GM20431 (cell line): ENCODE data around the gene CDC25B.
"Not testable (repeated sequence)": the region's sequence is repeated elsewhere in the genome, so short reads cannot be mapped to it uniquely, and the experiment has no call there.

Experiments used
- in situ Hi-C: fragments of 300-500 bp; cut with MseI, MboI; formaldehyde crosslinking; loops from one replicate; pipeline ENCODE4 v1.15.0; 2020; ENCODE audit warnings: low sequenced_read_pairs; ENCODE audit not compliant: unreplicated experiment

The CDC25B gene

DNA sequence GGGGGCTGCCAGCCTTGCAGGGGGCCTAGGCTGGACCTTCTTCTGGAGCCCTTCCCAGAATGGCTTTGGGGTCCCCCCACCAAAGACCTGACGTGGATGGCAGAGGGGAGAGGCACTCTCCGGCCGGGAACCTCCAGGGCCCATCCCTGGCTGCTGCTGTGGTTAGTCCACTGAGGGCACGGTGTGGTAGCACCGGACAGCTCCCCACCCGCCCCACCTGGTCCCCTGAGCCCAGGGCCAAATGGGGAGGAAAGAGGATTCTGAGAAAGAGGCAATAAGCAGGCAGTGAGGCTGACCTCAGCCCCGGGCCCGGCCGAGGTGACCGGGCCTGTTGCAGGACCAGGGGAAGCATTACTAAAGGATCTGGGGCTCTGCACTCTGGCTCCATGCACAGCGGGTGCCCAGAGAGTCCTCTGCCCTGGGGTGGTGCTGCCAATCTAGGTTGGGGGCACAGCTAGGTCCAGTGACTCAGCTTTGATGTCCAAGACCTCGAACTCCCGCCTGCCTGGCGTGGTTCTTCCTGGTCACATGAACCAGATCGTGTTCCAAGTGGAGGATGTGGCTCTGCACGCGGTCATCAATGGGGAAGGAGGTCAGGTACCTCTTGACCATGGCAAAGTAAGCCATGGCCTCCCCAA, 11.8 kb upstream of the CDC25B start:
- in situ Hi-C loops = no loop called here

DNA sequence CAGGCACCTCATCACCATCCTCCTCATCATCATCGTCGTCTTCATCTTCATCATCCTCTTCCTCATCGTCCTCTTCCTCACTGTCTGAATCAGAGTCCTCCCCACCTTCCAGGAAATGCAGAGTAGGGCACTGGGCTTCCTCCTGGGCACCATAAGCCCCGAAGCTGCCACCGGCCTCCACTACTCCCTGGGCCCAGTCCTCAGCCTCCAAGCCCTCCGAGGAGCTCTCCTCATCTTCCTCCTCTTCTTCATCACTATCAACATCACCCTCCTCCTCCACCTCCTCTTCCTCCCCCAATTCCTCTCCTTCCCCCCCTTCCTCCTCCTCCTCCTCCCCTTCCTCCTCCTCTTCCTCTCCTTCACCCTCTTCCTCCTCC, 11.3 kb upstream of the CDC25B start:
- in situ Hi-C loops = no loop called here

DNA sequence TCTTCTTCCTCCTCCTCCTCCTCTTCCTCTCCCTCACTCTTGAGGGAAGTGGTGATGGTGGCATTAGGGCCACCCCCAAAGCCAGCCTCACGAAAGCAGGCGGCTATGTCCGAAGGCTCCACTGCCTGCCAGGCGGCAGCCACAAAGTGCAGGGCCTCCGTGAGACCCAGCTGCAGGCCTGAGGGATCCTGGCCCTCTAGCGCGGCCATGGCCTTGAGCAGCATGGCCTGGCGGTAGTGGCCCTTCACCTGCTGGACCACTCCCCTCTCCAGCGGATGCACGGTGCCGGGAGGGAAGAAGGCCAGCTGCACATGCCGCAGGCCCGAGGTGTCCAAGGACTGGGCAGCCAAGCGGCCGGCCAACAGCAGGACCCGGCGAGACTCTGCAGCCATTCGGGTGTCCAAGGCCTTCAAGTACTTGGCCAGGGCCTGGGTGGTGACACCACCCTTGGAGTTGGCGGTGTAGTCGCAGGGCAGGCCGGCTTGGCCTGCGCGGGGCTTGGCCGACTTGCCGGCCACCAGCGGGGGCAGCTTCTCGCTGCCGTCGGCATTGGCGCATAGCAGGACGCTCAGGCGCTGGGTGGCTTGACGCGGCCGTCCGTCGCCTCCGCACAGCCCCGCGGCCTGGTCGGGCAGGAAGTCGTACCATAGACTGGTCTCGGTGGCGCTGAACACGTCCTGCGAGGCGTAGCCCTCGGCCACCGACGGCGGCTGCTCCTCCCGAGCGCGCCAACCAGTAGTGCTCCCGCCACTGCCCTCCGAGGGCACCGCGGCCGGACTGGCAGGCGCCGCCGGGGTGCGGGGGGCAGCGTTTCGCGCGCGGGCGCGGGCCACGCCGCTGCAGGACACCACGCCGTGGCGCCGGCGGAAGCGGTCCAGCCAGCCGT, 10.6 kb upstream of the CDC25B start:
- in situ Hi-C loops = no loop called here

DNA sequence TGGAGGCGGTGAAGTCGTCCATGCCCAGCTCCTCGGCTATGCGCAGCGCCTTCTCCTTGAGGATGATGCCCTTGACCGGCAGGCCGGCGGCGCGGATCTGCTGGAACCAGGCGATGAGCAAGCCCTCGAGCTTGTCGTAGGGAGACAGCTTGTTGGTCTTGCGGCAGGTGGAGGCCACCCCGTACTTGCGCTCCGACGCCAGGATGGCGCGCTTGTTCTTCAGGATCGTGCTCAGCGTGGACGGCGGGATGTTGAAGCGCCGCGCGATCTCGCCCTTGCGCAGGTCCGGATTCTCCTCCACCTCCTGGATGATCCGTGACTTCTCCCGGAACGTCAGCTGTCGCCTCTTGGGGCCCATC, 10.0 kb upstream of the CDC25B start:
- in situ Hi-C loops = no loop called here

DNA sequence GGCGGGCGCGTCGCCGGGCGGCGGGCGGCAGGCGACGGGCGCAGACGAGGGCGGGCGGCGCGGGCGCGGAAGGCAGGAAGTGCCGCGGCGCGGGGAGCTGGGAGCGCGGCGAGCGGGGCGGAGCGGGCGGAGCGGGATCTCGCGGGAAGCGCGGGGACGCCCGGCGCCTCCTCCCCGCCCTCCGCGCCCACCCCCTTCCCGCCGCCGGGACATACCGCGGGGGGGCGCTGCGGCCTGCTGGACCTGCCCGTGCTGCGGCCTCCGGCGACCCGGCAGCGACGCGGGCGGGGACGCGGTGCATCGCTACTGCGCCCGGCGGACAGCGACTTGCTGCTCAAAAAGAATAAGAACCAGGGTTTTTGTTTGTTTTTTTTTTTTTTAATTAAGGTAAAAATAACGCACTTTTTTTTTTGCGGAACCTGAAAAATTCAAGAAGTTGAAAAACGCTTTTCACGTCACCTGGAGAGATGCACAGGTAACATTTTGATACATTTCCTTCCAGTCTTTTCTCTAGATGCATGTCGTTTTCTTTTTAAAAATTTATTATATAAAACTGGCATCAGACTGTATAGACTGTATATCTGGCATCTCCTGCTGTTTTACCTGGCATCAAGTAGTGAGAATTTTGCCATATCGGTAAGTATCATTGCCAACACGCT, 9.3 kb upstream of the CDC25B start, which contains the start of gene CENPB:
Gene CENPB (minus strand): TSS at position 76 of the 659 bp plus-strand sequence. CDS start 257 bp downstream, outside the sequence.
- in situ Hi-C loops = no loop called here

DNA sequence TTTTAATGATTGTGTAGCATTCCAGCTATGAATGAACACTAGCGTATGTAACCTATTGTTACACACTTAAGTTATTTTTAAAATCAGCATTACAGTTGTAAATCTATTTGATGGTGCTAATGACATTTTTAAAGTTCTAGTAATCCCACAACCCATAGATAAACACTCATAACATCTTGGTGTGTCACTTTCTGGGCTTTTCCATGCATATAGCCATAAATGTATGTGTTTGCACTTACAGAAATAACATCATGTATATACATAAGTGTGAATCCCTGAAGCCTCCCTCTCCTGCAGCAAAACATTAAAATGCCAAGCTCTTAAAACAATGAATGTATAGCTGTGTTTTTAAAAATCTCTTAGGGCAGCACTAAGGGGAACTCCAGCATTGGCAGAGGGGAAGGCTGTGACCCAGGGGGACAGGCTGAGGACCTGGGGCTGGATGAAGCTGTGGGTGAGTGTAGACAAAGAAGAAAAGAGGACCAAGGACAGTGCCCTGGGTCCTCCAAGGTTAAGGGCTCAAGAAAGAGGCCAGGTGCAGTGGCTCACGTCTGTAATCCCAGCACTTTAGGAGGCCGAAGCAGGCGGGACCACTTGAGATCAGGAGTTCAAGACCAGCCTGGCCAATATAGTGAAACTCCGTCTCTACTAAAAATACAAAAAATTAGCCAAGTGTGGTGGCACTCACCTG, 8.6 kb upstream of the CDC25B start:
- in situ Hi-C loops = no loop called here

DNA sequence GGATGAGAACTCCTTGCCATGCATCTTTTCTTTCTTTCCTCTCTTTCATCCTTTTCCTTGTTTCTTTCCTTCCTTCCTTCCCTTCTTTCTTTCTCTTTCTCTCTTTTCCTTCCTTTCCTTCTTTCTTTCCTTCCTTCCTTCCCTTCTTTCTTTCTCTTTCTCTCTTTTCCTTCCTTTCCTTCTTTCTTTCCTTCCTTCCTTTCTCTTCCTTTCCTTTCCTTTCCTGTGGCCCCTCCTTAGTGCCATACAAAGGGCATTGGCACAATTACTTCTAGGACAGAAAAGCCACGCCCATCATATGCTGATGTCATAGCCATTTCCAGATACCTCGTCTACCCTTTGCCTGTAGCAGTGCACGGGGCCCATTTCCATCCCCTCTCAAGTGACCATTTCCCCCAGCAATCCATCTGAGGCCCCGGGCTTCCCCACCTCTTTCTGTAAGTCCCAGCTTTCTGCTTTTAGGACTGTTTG, 7.4 kb upstream of the CDC25B start:
- in situ Hi-C loops = no loop called here

DNA sequence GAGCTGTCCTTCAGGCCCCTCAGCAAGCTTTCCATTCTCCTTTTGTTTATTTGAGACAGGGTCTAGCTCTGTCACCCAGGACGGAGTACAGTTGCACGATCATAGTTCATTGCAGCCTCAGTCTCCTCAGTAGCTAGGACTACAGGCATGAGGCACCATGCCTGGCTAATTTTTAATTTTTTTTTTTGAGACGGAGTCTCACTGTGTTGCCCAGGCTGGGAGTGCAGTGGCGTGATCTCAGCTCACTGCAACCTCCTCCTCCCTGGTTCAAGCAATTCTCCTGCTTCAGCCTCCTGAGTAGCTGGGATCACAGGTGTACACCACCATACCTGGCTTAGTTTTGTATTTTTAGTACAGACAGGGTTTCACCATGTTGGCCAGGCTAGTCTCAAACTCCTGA, 6.9 kb upstream of the CDC25B start:
- in situ Hi-C loops = not testable (repeated sequence)

DNA sequence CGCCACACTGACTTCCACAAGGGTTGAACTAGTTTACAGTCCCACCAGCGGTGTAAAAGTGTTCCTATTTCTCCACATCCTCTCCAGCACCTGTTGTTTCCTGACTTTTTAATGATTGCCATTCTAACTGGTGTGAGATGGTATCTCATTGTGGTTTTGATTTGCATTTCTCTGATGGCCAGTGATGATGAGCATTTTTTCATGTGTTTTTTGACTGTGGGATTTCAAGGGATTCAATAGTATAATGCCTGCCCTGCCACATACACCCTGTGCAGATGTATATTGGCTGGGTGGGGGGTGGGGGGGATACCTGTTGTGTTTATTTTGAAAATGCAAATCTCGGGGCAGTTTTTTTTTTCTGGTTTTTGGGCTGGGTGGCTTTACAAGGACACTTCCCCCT, 1.9 kb upstream of the CDC25B start:
- in situ Hi-C loops = not testable (repeated sequence)

DNA sequence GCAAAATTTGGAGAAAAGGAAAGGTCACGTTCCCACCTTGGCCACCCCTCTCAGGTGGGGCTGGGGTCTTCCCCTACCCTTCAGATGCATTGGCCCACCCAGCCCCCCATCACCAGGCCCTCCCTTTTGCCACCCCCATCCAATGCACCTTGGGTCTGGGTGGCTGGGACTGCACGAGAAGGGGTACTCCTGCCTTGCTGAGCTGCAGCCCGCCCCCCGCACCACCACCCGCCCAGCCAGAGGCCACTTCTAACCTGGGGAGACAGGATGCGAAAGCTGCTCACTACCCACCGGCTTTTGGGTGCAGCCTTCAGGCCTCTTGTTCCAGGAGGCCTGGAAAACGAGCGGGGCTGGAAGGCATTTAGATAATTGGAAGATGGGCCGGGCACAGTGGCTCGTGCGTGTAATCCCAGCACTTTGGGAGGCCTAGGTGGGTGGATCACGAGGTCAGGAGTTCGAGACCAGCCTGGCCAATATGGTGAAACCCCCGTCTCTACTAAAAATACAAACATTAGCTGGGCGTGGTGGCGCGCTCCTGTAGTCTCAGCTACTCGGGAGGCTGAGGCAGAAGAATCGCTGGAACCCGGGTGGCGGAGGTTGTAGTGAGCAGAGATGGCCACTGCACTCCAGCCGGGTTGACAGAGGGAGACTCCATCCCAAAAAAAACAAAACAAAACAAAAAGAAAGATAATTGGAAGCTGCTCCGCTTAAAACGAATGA, 1.2 kb upstream of the CDC25B start:
- in situ Hi-C loops = no loop called here

DNA sequence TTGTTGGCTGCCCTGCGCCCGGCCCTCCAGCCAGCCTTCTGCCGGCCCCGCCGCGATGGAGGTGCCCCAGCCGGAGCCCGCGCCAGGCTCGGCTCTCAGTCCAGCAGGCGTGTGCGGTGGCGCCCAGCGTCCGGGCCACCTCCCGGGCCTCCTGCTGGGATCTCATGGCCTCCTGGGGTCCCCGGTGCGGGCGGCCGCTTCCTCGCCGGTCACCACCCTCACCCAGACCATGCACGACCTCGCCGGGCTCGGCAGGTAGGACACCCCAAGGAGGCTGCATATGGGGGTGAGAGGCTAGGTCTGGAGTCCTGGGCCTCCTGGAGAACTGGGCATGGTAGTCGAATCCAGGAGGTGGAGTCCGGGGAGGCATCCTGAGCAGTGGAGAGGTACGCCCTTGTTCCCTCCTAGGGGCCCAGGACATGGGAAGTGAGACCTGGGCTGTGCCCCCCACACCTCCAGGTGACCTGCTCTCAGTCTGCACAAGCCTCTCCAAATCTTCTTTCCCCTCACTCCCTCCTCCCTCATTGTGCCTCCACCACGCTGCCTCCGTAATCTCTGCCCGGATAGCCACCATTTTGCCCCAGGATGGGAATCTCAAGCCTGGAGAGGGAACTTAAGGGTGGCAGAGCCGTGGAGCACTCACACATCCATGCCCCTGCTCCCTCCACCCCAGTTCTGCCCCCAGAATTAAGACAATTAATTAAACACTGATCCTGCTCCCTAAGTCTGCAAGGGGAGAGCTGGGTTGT, 541 bp downstream of the CDC25B start:
- in situ Hi-C loops = no loop called here

DNA sequence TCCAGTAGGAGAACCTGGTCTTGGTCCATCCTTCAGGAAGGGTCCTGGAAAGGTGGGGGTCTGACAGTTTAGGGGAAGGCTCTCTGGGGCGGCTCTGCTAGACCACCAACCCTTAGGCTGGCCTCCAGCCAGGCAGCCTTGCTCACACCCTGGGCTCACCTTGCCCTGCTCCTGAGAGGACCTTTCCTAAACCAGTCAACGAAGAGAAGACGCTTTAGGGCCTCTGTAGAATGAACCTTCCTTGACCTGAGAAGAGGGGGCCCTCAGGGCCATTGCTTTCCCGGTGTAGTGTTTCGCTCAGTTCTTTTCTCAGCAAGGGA, 1.1 kb downstream of the CDC25B start:
- in situ Hi-C loops = no loop called here

DNA sequence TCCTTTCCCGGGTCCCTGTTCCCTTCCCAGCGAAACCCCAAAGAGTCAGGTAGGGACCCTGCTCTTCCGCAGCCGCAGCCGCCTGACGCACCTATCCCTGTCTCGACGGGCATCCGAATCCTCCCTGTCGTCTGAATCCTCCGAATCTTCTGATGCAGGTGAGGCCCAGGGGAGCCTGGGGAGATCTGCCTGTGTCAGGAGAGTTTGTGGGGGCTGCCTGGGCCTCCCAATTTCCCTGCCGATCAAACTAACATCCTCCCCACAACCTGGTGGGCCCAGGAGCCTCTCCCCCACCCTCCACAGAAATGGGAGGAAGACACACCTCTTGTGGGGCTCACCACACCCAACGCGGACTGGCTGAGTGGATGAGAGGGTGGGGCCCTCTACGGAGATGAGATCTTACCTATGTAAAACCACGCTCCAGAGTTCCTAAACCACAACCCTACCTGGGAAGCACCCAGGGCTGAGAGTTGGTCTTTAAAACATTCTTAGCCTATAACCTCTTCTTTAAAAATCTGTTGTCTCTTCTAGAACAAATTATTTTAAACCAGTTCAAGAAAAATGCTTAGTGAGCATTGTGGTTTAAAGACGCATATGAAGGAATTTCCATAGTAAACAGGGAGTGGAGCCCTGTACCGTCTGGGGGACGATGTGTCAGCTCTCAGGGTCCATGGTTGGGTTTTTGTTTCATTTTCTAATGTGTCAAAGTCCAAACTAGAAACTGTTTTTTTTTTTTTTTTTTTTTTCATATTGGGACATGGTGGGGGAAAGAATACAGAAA, 1.7 kb downstream of the CDC25B start:
- in situ Hi-C loops = no loop called here

DNA sequence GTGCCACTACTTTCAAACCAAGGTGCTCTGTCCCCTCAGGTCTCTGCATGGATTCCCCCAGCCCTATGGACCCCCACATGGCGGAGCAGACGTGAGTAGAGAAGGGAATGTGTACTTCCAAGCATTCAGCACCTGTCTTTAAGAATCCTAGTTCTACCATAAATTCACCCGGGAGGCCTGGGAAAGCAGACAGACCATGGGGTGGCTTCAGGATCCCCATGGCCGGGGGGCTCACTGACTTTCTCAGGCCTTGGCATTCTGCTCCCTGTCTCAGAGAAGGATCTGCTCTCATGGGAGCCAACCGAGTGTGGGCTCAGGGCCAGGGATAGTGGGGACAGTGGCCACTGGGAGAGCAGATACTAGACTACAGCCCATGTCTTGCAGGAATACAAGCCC, 2.3 kb downstream of the CDC25B start:
- in situ Hi-C loops = no loop called here

DNA sequence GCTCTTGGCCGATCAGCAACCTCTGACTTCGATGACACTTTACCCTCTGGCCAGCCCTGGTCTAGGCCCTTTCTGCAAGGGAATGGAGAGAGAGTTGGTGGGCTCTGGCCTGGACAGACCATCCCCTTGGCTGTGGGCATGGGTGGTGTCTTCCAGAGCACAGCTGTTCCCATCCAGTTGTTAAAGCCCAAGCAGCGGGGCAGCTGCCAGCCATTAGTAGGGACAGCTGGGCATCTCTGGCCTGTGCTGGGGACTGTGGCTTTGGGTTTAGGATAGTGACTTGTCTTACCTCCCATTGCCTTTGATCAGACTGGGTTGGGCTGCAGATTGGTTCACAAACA, 2.8 kb downstream of the CDC25B start:
- in situ Hi-C loops = no loop called here

DNA sequence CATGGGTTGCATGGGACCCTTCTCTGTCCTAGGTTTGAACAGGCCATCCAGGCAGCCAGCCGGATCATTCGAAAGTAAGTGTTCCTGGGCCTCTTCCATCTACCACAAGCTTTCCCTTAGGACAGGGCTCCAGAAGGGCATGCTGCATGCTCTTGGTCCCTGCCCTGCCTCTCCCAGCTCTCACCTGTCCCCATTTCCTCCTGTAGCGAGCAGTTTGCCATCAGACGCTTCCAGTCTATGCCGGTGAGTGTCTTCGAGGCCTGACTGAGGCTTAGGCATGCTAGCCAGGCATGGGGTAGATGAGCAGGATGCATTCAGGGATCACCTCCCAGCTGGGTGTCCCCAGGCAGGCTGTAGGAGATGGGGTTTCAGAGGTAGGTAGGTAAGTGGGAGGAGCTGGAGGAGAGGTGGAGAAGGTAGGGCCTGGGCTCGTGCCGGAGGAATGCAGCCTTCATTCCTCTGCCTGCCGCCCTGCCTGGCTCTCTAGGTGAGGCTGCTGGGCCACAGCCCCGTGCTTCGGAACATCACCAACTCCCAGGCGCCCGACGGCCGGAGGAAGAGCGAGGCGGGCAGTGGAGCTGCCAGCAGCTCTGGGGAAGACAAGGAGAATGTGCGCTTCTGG, 4.3 kb downstream of the CDC25B start:
- in situ Hi-C loops = no loop called here

DNA sequence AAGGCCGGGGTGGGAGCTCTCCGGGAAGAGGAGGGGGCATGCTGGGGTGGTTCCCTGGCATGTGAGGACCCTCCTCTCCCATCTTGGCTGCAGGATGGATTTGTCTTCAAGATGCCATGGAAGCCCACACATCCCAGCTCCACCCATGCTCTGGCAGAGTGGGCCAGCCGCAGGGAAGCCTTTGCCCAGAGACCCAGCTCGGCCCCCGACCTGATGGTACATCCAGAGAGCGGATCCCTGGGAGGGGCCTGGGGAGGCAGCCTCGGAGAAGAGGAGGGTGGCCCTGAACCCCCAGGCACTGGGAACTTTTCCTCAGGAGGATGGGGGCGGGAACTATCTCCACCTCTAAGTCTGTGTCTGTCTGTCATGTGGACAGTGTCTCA, 4.8 kb downstream of the CDC25B start:
- in situ Hi-C loops = no loop called here

DNA sequence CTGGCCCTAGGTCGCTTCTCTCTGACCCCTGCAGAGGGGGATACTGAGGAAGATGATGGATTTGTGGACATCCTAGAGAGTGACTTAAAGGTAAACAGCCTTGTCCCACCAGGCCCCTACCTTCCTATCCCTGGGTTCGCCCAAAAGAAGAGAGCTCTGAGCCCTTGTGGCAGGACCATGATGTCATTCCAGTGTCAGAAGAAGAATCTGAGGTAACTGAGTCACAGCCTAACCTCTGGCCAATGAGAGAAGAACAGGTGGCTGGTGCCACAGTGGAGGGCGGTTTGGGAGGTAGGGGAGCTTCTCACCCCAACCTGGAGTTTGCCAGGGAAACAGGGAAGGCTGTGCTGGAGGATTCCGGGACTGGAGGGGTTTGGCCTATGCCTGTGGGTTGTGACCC, 5.2 kb downstream of the CDC25B start:
- in situ Hi-C loops = no loop called here
